Activated CD4-positive, alpha-beta T cell treated with anti-CD3 and anti-CD28 coated beads, Interleukin-2, Interleukin-4, amounts not matched to agents 100 ng/mL and 50 ng/mL, durations not matched to agents 16 hours and 8 hours (primary cell): ENCODE data around the gene CAPN13.
"Not testable (repeated sequence)": the region's sequence is repeated elsewhere in the genome, so short reads cannot be mapped to it uniquely, and the experiment has no call there.

Experiments used
- DNase-seq: peaks from one replicate; pipeline ENCODE4 v3.0.0-alpha.2; 2020; ENCODE audit warnings: low spot score

CAPN13 gene

GRCh38 chr2:30705056-30705455 is 102.2 kb downstream of the CAPN13 start:
- DNase-seq, result no peak

GRCh38 chr2:30704309-30705020 is 102.8 kb downstream of the CAPN13 start:
- DNase-seq, result no peak

GRCh38 chr2:30702694-30703093 is 104.6 kb downstream of the CAPN13 start:
- DNase-seq, result no peak

- no peak for DNase-seq
These were observed 105.5 kb downstream of the CAPN13 start for GRCh38 chr2:30701782-30702181.

- not testable (repeated sequence) for DNase-seq
These were observed 109.8 kb downstream of the CAPN13 start for GRCh38 chr2:30697242-30698103.

GRCh38 chr2:30695749-30696148 is 111.5 kb downstream of the CAPN13 start:
- DNase-seq, result no peak

GRCh38 chr2:30694286-30695055 is 112.8 kb downstream of the CAPN13 start:
- DNase-seq, result no peak

GRCh38 chr2:30693821-30694281 is 113.4 kb downstream of the CAPN13 start:
- DNase-seq, result no peak

GRCh38 chr2:30692829-30693275 is 114.4 kb downstream of the CAPN13 start:
- no peak for DNase-seq

GRCh38 chr2:30691948-30692828 is 115.1 kb downstream of the CAPN13 start:
- DNase-seq, result no peak

- no peak for DNase-seq
These were observed 115.9 kb downstream of the CAPN13 start for GRCh38 chr2:30691091-30691947.

GRCh38 chr2:30690126-30690561 is 117.1 kb downstream of the CAPN13 start:
- no peak for DNase-seq

- DNase-seq, result no peak
These were observed 117.6 kb downstream of the CAPN13 start for GRCh38 chr2:30689496-30690125.

GRCh38 chr2:30688956-30689401 is 118.3 kb downstream of the CAPN13 start:
- no peak for DNase-seq

- no peak for DNase-seq
These were observed 120.6 kb downstream of the CAPN13 start for GRCh38 chr2:30686669-30687068.

GRCh38 chr2:30686000-30686399 is 121.2 kb downstream of the CAPN13 start:
- DNase-seq, result no peak

GRCh38 chr2:30684996-30685395 is 122.2 kb downstream of the CAPN13 start:
- DNase-seq, result no peak

GRCh38 chr2:30684516-30684915 is 122.7 kb downstream of the CAPN13 start:
- no peak for DNase-seq

- DNase-seq, result no peak
These were observed 123.2 kb downstream of the CAPN13 start for GRCh38 chr2:30684026-30684425.
